Sigmoid colon (tissue), 4 donors: ENCODE results near the gene KRT83.

ENCODE experiments used
- POLR2A ChIP-seq, 2 donors: fragments of 450-650 bp; IDR thresholded peaks; one replicate each; pipeline ENCODE4 v1.6.1; 2016; ENCODE audit warnings: antibody characterized with exemption in 2 of 2, mild to moderate bottlenecking in 2 of 2, moderate library complexity in 2 of 2
- POLR2AphosphoS5 ChIP-seq, 4 donors: sonication (generic); formaldehyde crosslinking; IDR thresholded peaks; one replicate each; pipeline ENCODE4 v1.6.1; 2017; ENCODE audit warnings: antibody characterized with exemption in 4 of 4
- TF ChIP-seq, protein P1 (sequence below), 4 experiments: fragments of 450-650 bp in 3 of 4; fragments of 200-600 bp in 1 of 4; IDR thresholded peaks; one replicate each; pipeline ENCODE4 v1.5.1; 2016 to 2019; ENCODE audit warnings: antibody characterized with exemption in 4 of 4, mild to moderate bottlenecking in 3 of 4, moderate library complexity in 2 of 4

DNA sequence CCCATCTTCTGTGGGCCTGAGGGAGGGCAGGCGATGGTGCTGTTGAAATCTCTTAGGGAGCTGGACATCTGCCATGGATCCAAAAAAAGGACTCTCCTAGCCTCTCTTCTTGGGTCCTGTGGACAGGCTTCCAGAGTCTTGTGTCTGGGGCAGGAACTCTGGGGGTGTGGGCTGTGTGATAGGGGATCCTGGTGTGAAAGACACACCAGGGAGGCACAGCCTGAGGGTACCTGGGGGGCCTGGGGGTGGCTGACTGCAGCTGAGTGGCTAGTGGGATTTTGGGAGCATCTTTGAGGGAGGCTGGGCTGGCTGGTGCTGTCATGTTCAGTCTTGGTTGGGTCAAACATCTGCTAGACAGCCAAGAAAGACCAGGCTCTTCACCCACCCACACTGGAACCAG lies 1.8 kb upstream of the KRT83 start:
- TF ChIP-seq POLR2A (IDR thresholded peaks at IDR 0.05) (no peak), POLR2AphosphoS5 (IDR thresholded peaks at IDR 0.05) (no peak)
- TF ChIP-seq, protein P1, sequence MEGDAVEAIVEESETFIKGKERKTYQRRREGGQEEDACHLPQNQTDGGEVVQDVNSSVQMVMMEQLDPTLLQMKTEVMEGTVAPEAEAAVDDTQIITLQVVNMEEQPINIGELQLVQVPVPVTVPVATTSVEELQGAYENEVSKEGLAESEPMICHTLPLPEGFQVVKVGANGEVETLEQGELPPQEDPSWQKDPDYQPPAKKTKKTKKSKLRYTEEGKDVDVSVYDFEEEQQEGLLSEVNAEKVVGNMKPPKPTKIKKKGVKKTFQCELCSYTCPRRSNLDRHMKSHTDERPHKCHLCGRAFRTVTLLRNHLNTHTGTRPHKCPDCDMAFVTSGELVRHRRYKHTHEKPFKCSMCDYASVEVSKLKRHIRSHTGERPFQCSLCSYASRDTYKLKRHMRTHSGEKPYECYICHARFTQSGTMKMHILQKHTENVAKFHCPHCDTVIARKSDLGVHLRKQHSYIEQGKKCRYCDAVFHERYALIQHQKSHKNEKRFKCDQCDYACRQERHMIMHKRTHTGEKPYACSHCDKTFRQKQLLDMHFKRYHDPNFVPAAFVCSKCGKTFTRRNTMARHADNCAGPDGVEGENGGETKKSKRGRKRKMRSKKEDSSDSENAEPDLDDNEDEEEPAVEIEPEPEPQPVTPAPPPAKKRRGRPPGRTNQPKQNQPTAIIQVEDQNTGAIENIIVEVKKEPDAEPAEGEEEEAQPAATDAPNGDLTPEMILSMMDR (IDR thresholded peaks at IDR 0.05) = no peak
